T-helper 2 cell treated with Interferon-gamma antibody and Interleukin-4, amounts not matched to agents 5 μg/mL and 100 μg/mL, for 36 hours (primary cell): Measurements from ENCODE around the gene ZDHHC3.
A peak's percentile ranks its signal among the peaks of the same experiment; 100 is the strongest.
"Not testable (repeated sequence)": the region's sequence is repeated elsewhere in the genome, so short reads cannot be mapped to it uniquely, and the experiment has no call there.

Source experiments
- DNase-seq: peaks from one replicate; pipeline ENCODE4 v3.0.0; 2021; ENCODE audit warnings: low spot score
- H3K27ac Mint-ChIP-seq: one replicate; pipeline ENCODE4 v1.8.0; 2021; ENCODE audit warnings: mild to moderate bottlenecking, mixed read lengths
- H3K27me3 Mint-ChIP-seq: one replicate; pipeline ENCODE4 v1.8.0; 2021; ENCODE audit warnings: low read depth, mixed read lengths
- H3K36me3 Mint-ChIP-seq: one replicate; pipeline ENCODE4 v1.8.0; 2021; ENCODE audit warnings: low read depth, mixed read lengths
- H3K4me1 Mint-ChIP-seq: one replicate; pipeline ENCODE4 v1.8.0; 2021; ENCODE audit warnings: low read depth, mixed read lengths
- H3K4me3 Mint-ChIP-seq: one replicate; pipeline ENCODE4 v1.8.0; 2022; ENCODE audit warnings: mild to moderate bottlenecking, moderate library complexity, mixed read lengths
- H3K9me3 Mint-ChIP-seq: one replicate; pipeline ENCODE4 v1.8.0; 2021; ENCODE audit warnings: mixed read lengths

Gene ZDHHC3

DNA sequence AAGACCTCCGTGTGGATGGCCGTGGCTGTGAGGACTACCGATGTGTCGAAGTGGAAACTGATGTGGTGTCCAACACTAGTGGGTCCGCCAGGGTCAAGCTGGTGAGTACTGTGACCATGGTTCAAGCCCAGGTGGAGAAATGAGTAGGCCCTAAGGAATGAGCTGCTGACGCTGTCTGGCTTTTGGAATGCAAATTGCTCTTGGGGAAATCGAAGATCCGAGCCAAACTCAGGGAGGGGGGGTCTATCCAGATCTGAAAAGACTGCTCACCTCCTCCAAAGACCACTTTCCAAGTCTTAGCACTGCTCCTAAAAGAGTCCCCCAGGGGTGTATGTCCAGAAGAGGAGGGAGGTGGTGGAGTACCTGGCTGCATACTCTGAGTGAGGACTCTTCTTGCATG lies 13.2 kb upstream of the ZDHHC3 start:
- no peak overlapping the region for H3K27ac Mint-ChIP-seq
- DNase-seq, result no peak
- no peaks in the 10 kb centered on the region for H3K9me3 Mint-ChIP-seq
- no peak overlapping the region for H3K4me3 Mint-ChIP-seq
- no peaks in the 10 kb centered on the region for H3K27me3 Mint-ChIP-seq
- peaks cover 34% of the 10 kb centered on the region for H3K4me1 Mint-ChIP-seq
- peaks cover 39% of the 10 kb centered on the region for H3K36me3 Mint-ChIP-seq

DNA sequence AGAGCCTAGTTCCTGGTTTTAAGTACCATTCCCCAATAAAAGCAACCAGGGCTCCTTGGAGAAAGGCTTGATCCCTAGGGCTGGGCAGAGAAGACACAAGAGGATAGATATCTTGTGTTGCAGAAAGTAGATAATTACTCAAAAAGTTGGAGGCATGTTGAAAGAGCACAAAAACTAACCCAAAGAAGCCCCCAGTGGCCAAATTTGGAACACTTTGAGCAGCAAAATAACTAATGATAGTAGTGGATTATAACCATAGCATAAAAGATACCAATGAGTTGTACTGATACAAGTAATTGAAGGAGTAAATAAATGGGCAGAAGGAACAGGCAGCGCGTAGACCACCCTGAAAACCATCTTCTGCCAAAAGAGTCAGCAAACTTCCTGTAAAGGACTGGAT lies 12.1 kb upstream of the ZDHHC3 start:
- H3K27me3 Mint-ChIP-seq, result no peaks in the 10 kb centered on the region
- peaks cover 43% of the 10 kb centered on the region for H3K4me1 Mint-ChIP-seq
- H3K4me3 Mint-ChIP-seq, result no peak overlapping the region
- DNase-seq, result no peak
- H3K36me3 Mint-ChIP-seq, result peaks cover 33% of the 10 kb centered on the region
- no peaks in the 10 kb centered on the region for H3K9me3 Mint-ChIP-seq
- H3K27ac Mint-ChIP-seq, result no peak overlapping the region

DNA sequence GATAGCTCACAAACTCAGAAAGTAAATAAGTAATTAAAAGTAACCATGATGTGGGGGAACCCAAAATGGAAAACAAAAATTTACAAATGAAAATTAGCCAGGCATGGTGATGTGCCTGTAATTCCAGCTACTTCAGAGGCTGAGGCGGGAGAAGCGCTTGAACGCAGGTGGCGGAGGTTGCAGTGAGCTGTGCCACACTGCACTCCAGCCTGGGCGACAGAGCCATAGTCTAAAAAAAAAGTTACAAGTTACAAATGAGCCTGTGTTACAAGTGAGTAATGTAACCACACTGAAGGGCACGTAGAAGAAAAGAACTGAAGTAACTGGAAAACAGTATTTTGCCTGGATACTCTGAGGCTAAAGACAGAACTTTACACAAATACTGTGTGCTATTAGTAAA lies 11.4 kb upstream of the ZDHHC3 start:
- Mint-ChIP-seq H3K27ac (no peak overlapping the region), H3K9me3 (no peaks in the 10 kb centered on the region), H3K27me3 (no peaks in the 10 kb centered on the region), H3K4me1 (peaks cover 43% of the 10 kb centered on the region), H3K4me3 (no peak overlapping the region), H3K36me3 (peaks cover 26% of the 10 kb centered on the region)
- no peak for DNase-seq

DNA sequence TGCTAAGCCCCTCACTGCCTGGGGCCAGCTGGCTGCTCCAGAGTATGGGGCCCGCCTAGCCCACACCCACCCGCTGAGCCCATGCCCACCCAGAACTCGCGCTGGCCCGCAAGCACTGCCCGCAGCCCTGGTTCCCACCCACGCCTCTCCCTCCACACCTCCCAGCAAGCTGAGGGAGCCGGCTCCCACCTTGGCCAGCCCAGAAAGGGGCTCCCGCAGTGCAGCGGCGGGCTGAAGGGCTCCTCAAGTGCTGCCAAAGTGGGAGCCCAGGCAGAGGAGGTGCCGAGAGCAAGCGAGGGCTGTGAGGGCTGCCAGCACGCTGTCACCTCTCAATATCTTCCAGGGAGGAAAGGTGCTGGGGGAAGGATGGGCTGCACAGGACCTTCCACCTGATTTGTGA lies 10.4 kb upstream of the ZDHHC3 start:
- H3K27me3 Mint-ChIP-seq, H3K4me3 Mint-ChIP-seq, H3K9me3 Mint-ChIP-seq, H3K27ac Mint-ChIP-seq, DNase-seq: not testable (repeated sequence)
- peaks cover 46% of the 10 kb centered on the region for H3K4me1 Mint-ChIP-seq
- peaks cover 20% of the 10 kb centered on the region for H3K36me3 Mint-ChIP-seq

DNA sequence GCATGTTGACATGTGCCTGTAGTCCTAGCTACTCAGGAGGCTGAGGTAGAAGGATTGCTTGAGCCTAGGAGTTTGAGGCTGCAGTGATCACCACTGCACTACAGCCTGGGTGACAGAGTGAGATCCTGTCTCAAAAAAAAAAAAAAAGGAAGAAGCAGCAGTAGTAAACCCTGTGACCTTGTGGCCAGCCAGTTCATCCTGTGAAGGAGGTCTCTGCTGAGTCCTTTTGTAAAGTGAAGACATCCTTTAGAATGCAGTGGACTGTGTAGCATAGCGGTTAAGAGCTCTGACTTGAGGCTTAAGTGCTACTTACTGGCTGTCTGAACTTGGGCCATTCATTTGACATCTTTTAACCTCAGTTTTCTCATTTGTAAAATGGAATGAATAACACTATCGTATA lies 8.4 kb upstream of the ZDHHC3 start:
- no peaks in the 10 kb centered on the region for H3K27me3 Mint-ChIP-seq
- H3K4me1 Mint-ChIP-seq, result peaks cover 59% of the 10 kb centered on the region
- H3K36me3 Mint-ChIP-seq, result peaks cover 13% of the 10 kb centered on the region
- no peak overlapping the region for H3K27ac Mint-ChIP-seq
- no peaks in the 10 kb centered on the region for H3K9me3 Mint-ChIP-seq
- no peak overlapping the region for H3K4me3 Mint-ChIP-seq
- DNase-seq, result no peak

DNA sequence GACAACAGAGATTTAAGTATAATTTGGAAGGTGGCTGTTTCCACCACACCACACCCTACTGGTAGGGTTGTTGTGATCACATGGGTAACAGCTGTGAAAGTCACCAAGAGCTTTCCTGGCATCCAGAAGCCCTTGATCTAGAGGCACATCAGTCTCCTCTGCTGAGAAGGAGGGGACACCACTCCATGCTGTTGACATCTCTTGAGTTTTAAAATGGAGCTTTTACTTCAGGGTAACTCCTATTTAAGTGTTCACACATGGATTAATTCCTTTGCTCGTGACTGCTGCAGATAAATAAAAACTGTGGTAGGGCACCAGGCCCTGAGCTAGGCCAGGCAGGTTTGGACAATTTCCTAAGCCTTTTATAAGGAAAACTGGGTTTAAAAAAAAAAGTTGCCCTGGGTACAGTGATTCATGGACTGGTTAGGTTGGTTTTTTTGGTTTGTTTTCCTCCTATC lies 7.5 kb upstream of the ZDHHC3 start:
- peaks cover 10% of the 10 kb centered on the region for H3K36me3 Mint-ChIP-seq
- H3K4me3 Mint-ChIP-seq, result no peak overlapping the region
- no peaks in the 10 kb centered on the region for H3K27me3 Mint-ChIP-seq
- no peak for DNase-seq
- H3K9me3 Mint-ChIP-seq, result no peaks in the 10 kb centered on the region
- no peak overlapping the region for H3K27ac Mint-ChIP-seq
- peaks cover 59% of the 10 kb centered on the region for H3K4me1 Mint-ChIP-seq

DNA sequence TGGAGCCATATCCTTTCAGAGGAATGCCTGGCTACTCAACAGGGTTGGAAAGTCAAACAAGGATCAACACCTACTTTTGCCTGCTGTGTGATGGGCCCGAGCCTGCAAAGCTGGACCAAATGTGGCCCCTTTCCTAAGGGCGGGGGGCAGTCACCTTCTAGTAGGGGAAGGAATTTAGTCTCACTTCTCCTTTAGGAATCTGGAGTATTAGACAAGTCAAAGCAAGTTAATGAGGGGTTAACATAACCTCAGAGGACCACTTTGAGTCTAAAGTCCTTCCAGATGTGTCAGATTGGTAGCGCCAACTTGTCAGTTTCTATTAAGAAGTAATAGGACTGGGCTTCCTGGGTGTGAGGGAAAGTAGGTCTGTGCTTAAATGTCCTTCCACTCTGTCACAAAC lies 6.8 kb upstream of the ZDHHC3 start:
- H3K27ac Mint-ChIP-seq, result no peak overlapping the region
- H3K4me3 Mint-ChIP-seq, result no peak overlapping the region
- peaks cover 62% of the 10 kb centered on the region for H3K4me1 Mint-ChIP-seq
- H3K36me3 Mint-ChIP-seq, result peaks cover 13% of the 10 kb centered on the region
- DNase-seq, result no peak
- H3K9me3 Mint-ChIP-seq, result no peaks in the 10 kb centered on the region
- no peaks in the 10 kb centered on the region for H3K27me3 Mint-ChIP-seq

DNA sequence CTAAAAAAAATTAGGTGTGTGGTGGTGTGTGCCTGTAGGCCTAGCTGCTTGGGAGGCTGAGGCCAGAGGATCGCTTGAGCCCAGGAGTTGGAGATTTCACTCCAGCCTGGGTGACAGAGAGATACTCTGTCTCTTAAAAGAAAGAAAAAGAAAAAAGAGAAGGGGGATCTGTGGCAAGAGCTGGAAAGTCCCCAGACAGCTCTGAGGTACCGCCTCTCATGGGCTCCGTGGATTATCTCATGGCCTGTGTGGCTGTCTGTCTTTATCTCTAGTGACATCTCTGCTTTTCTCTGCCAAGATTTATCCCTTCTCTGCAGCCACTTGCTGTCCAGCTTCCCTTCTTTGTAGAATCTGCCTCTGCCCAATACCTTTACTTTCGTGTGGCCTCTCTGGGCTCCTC lies 5.8 kb upstream of the ZDHHC3 start:
- Mint-ChIP-seq H3K36me3 (peaks cover 14% of the 10 kb centered on the region), H3K27me3 (no peaks in the 10 kb centered on the region), H3K9me3 (no peaks in the 10 kb centered on the region), H3K4me1 (peaks cover 67% of the 10 kb centered on the region), H3K27ac (peak overlapping the region; percentile 77), H3K4me3 (peak overlapping the region; percentile 14)
- no peak for DNase-seq

DNA sequence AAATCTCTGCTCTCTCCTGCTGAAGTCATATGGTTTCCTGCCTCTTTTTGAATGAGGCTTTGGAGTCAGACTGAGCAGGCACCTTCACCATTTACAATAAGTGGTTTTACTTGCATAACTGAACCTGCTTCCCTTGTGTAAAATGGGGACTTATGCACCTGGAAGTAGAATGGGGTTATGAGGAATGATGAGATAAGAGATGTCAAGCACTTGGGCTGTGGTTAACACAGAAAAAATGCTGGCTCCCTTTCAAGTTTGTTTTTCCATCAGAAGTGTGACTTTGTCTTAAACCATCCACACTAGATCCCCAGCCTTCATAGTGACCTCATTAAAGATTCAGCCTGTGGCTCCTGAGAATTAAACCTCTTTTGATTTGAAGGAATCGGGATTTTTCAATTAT lies 5.2 kb upstream of the ZDHHC3 start:
- Mint-ChIP-seq H3K4me1 (peaks cover 67% of the 10 kb centered on the region), H3K27ac (no peak overlapping the region), H3K9me3 (no peaks in the 10 kb centered on the region), H3K27me3 (no peaks in the 10 kb centered on the region), H3K4me3 (no peak overlapping the region), H3K36me3 (peaks cover 16% of the 10 kb centered on the region)
- no peak for DNase-seq

DNA sequence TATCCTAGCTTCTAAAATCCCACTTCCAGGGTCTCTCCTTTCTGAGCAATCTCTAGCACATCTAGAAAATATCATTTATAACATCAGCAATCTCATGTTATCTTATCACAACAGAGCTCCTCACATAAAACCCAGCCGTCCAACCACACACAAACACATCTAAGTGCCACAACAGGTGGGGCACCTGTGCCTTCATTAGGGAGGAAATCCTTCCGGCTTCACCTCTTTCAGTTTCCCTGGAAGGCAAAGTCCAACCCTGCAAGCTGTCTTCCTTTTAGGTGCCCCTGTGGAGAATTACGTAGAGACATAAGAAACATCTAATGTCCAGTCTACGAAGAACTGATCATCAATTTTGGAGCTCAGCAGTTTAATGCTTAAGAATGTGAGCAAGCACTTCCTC lies 1.6 kb downstream of the ZDHHC3 start:
- peaks cover 9% of the 10 kb centered on the region for H3K36me3 Mint-ChIP-seq
- H3K27me3 Mint-ChIP-seq, result no peaks in the 10 kb centered on the region
- H3K9me3 Mint-ChIP-seq, result no peaks in the 10 kb centered on the region
- H3K27ac Mint-ChIP-seq, result peak overlapping the region; percentile 92
- no peak for DNase-seq
- peaks cover 44% of the 10 kb centered on the region for H3K4me1 Mint-ChIP-seq
- H3K4me3 Mint-ChIP-seq, result peak overlapping the region; percentile 99

DNA sequence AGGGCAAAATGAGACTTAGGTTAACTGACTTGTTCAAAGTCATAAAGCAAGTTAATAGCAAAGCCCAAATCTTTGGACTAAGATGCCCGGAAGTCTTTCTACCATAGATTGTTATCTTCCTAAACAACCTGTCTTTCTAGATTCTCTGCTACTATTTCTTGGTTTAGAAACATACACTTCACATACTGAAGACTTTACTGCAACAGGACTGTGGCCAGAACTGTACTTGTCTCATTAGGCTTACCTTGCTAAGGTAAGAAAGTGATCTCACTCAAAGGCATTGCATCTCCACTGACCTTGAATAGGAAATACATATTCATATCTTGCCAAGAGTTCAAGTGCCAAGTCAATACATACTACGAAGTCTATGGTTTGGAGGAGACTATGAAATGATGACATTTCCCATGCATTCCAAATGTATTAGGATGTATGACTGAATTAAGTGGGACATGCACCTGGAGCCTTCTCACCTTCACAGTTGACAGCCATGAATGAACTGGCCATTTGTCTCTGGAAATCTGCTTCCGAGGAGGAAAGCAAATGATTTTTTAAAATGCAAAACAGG lies 5.0 kb downstream of the ZDHHC3 start:
- no peak overlapping the region for H3K27ac Mint-ChIP-seq
- H3K36me3 Mint-ChIP-seq, result peaks cover 4% of the 10 kb centered on the region
- H3K4me1 Mint-ChIP-seq, result peaks cover 57% of the 10 kb centered on the region
- DNase-seq, result no peak
- H3K9me3 Mint-ChIP-seq, result no peaks in the 10 kb centered on the region
- H3K4me3 Mint-ChIP-seq, result no peak overlapping the region
- H3K27me3 Mint-ChIP-seq, result no peaks in the 10 kb centered on the region

DNA sequence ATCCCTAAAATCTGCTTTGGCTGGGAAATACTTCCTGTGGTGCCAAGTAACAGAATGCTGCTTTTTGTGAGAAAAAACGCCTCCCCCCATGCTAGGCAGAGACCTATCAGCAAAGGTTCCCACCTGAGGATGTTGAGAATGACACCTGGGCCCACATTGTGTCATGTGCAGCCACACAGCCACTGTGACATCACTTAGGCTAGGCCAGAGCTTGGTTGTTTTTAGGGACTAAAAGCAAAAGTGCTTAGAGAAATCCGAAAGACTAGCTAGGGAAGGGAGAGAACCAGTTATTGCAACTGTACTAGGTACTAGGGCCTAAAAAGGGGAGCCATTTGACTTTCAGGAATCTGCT lies 6.2 kb downstream of the ZDHHC3 start:
- DNase-seq, result no peak
- no peaks in the 10 kb centered on the region for H3K27me3 Mint-ChIP-seq
- H3K4me1 Mint-ChIP-seq, result peaks cover 59% of the 10 kb centered on the region
- H3K9me3 Mint-ChIP-seq, result no peaks in the 10 kb centered on the region
- H3K27ac Mint-ChIP-seq, result peak overlapping the region; percentile 9
- no peak overlapping the region for H3K4me3 Mint-ChIP-seq
- H3K36me3 Mint-ChIP-seq, result peaks cover 7% of the 10 kb centered on the region

DNA sequence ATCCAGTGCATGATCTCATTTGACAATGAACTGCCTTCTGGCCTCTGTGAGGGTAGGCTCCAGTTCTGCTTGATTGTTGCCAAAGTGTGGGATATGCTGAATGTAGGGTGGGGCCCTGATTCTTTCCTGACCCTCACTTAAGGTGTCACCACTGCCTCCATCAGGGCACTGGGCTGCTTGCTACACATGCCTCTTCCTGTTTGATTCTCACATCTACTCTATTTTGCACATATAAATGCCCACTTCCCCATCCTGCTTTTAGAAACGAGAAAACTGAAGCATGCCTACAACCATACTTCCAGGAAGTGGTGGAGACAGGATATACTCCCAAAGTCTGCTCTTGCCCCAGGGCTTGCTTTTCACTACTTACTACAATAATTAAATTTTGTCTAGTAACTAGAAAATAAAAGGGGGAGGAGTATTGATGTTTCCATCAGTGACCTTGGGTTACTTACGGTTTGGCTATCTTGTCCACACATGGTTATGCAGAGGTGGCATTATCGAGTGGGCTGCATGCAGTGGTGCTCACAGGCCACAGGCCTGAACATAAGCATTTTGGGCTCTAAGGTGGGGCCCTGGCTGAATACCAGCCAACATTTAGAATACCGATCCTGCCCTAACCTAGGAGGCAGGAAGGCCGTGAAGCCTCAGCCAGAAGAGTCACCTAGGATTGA lies 6.7 kb downstream of the ZDHHC3 start:
- Mint-ChIP-seq H3K27ac (peak overlapping the region; percentile 69), H3K36me3 (peaks cover 6% of the 10 kb centered on the region), H3K4me3 (peak overlapping the region; percentile 39), H3K9me3 (no peaks in the 10 kb centered on the region), H3K4me1 (peaks cover 55% of the 10 kb centered on the region), H3K27me3 (no peaks in the 10 kb centered on the region)
- no peak for DNase-seq

DNA sequence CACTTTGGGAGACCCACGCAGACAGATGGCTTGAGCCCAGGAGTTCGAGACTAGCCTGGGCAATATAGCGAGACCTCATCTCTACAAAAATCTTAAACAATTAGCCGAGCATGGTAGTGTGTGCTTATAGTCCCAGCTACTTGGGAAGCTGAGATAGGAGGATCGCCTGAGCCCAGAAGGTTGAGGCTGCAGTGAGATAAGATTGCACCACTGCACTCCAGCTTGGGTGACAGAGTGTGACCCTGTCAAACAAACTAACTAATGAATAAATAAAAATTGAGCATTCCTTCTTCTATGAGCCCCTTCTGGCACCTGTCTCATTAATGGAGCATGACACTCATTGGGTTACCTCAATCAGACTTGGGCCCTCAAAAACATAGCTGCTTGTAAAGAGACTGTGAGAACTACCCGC lies 7.5 kb downstream of the ZDHHC3 start:
- Mint-ChIP-seq H3K4me1 (peaks cover 57% of the 10 kb centered on the region), H3K9me3 (no peaks in the 10 kb centered on the region), H3K36me3 (peaks cover 6% of the 10 kb centered on the region), H3K4me3 (peak overlapping the region; percentile 39), H3K27me3 (no peaks in the 10 kb centered on the region), H3K27ac (no peak overlapping the region)
- no peak for DNase-seq

DNA sequence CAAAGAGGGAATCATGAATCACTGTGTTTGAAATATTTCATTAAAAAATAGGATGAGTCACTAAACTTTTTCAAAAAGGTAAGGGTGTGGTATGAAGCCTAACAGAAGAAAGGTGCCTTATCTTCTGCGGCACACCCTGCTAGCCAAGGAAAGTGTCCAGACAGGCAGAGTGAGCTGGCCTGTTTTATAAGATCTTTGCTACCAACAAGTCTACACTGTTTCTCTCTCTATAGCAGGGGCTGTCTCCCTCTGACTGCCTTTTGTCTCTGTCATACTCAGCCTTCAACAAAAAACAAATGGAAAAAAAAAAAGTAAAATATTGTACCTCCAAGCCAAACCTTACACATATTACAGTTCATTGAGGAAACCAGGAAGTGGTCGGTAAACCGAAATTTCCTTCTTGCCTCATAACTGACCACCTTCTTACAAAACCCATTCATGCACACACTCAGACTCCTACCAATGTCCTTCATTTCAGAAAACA lies 9.1 kb downstream of the ZDHHC3 start:
- no peaks in the 10 kb centered on the region for H3K27me3 Mint-ChIP-seq
- H3K4me3 Mint-ChIP-seq, result peak overlapping the region; percentile 16
- peak overlapping the region; percentile 38 for H3K27ac Mint-ChIP-seq
- H3K9me3 Mint-ChIP-seq, result no peaks in the 10 kb centered on the region
- peaks cover 6% of the 10 kb centered on the region for H3K36me3 Mint-ChIP-seq
- H3K4me1 Mint-ChIP-seq, result peaks cover 56% of the 10 kb centered on the region
- no peak for DNase-seq
